Ovary (tissue), 3 donors: ENCODE measurements around the gene TEX13A.

Experiments used
- EP300 ChIP-seq: sonication (generic); formaldehyde crosslinking; IDR thresholded peaks from one replicate; pipeline ENCODE4 v1.6.1; 2017; ENCODE audit warnings: antibody characterized with exemption
- TF ChIP-seq, protein P1 (sequence below), 3 donors: fragments of 450-650 bp in 2 of 3; fragments of 200-600 bp in 1 of 3; IDR thresholded peaks; one replicate each; pipeline versions ENCODE4 v1.5.1 to v1.8.0; 2016 to 2022; ENCODE audit warnings: antibody characterized with exemption in 3 of 3, mild to moderate bottlenecking in 1 of 3
- donor health status: DM: no; HTN: no; CAD: no.

DNA sequence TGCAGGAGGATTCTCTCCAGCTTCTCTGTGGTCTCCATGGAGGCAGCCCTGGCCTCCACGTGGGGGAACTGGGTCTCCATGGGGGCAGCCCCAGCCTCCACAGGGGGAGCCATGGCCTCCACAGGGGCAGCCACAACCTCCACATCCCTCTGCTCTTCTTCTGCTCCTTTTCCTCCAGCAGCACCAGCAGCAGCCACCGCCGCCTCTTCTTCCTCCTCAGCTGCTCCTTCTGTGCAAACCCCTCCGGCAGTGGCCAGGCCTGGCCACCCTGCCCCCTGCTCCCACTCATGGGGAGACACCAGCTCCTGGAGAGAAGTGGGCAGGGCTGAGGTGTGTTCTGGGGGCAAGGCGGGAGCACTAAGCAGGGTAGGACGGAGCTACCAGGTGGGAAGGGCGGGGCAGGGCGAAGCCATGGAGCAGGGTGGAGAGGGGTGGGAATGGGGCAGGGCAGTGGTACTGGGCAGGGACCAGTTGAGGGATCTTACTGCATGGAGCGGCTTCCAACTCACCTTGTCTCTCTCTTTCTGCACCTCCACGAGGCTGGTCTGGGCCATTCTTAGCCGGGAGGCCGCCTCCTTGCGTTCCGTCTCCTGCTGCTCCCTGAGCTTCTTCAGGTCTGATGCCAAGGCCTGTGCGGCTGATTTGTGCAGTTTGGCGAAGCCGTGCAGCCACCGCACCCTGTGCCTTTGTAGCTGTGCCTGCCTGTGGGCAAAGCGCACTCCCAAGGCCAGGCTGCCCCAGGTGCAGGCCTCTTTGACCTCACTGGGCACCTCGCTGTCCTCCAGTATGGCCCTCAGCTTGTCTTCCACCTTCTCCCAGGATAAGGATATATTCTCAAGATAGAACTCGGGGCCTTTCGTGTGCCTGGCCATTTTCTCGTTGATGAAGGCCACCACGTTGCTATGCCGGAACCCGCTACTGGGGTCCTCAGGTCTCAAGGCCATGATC lies 766 bp downstream of the TEX13A start:
- TF ChIP-seq EP300: no peak
- TF ChIP-seq, protein P1, sequence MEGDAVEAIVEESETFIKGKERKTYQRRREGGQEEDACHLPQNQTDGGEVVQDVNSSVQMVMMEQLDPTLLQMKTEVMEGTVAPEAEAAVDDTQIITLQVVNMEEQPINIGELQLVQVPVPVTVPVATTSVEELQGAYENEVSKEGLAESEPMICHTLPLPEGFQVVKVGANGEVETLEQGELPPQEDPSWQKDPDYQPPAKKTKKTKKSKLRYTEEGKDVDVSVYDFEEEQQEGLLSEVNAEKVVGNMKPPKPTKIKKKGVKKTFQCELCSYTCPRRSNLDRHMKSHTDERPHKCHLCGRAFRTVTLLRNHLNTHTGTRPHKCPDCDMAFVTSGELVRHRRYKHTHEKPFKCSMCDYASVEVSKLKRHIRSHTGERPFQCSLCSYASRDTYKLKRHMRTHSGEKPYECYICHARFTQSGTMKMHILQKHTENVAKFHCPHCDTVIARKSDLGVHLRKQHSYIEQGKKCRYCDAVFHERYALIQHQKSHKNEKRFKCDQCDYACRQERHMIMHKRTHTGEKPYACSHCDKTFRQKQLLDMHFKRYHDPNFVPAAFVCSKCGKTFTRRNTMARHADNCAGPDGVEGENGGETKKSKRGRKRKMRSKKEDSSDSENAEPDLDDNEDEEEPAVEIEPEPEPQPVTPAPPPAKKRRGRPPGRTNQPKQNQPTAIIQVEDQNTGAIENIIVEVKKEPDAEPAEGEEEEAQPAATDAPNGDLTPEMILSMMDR (IDR thresholded peaks at IDR 0.05): no peak
